Measurements from ENCODE around the gene SNAI1.

Gene SNAI1

GRCh38 chr20:49966861-49967260, 15.9 kb upstream of the SNAI1 start:
- DNase-seq = no peak
- no peaks in the 10 kb centered on the region for H3K27me3 ChIP-seq (replicated peaks; ENCODE audit: insufficient read depth, low read length)
- H4K20me1 ChIP-seq (ENCODE audit: insufficient read depth, low read length) = no peaks in the 10 kb centered on the region
- H3K9me2 ChIP-seq (replicated peaks; ENCODE audit: insufficient read depth, low read length) = no peaks in the 10 kb centered on the region
- peaks cover 18% of the 10 kb centered on the region; the same call in 1 of the 2 replicates for H3K4me1 ChIP-seq (ENCODE audit: low read length)
- H3K4me3 ChIP-seq (ENCODE audit: low read length) = no peak overlapping the region
- H3K4me2 ChIP-seq (ENCODE audit: low read depth, low read length) = no peak overlapping the region
- H3K9me3 ChIP-seq (replicated peaks; ENCODE audit: insufficient read depth, low read length) = no peaks in the 10 kb centered on the region
- H3F3A ChIP-seq (ENCODE audit: insufficient read depth, low read length) = peaks cover 14% of the 10 kb centered on the region; the same call in 1 of the 2 replicates
- TF ChIP-seq EZH2 (optimal IDR thresholded peaks at IDR 0.05; ENCODE audit: low read depth, low read length) = no peak
- TF ChIP-seq CTCF (IDR thresholded peaks at IDR 0.05; ENCODE audit: low read length) = no peak
- TF ChIP-seq EZH2phosphoT487 (IDR thresholded peaks at IDR 0.05; ENCODE audit: low read length) = no peak
- no peak overlapping the region for H3K9ac ChIP-seq (ENCODE audit: low read length)
- no peaks in the 10 kb centered on the region for H3K36me3 ChIP-seq (replicated peaks; ENCODE audit: insufficient read depth, low read length)
- no peak overlapping the region for H3K27ac ChIP-seq (ENCODE audit: low read length)
- H2AFZ ChIP-seq (ENCODE audit: low read length) = no peak overlapping the region
- no peaks in the 10 kb centered on the region for H3K79me2 ChIP-seq (ENCODE audit: low read length)

- TF ChIP-seq EZH2 (optimal IDR thresholded peaks at IDR 0.05; ENCODE audit: low read depth, low read length) (no peak), CTCF (IDR thresholded peaks at IDR 0.05; ENCODE audit: low read length) (no peak), EZH2phosphoT487 (IDR thresholded peaks at IDR 0.05; ENCODE audit: low read length) (no peak)
- DNase-seq = peak; percentile 48
- peak overlapping the region; percentile 18; the same call in 1 of the 2 replicates for H3K4me2 ChIP-seq (ENCODE audit: low read depth, low read length)
Measured at GRCh38 chr20:49969234-49969633, 13.5 kb upstream of the SNAI1 start.

GRCh38 chr20:49969946-49970345, 12.8 kb upstream of the SNAI1 start:
- peak overlapping the region; percentile 72; the same call in 1 of the 2 replicates for H3K27ac ChIP-seq (ENCODE audit: low read length)
- TF ChIP-seq CTCF (IDR thresholded peaks at IDR 0.05; ENCODE audit: low read length) (no peak), EZH2phosphoT487 (IDR thresholded peaks at IDR 0.05; ENCODE audit: low read length) (no peak), EZH2 (optimal IDR thresholded peaks at IDR 0.05; ENCODE audit: low read depth, low read length) (no peak)
- no peaks in the 10 kb centered on the region for H3K9me2 ChIP-seq (replicated peaks; ENCODE audit: insufficient read depth, low read length)

More at GRCh38 chr20:49969234-49969633, 13.5 kb upstream of the SNAI1 start:
- Histone ChIP-seq H3K9me2 (replicated peaks; ENCODE audit: insufficient read depth, low read length) (no peaks in the 10 kb centered on the region), H3K4me1 (ENCODE audit: low read length) (peaks cover 18% of the 10 kb centered on the region; the same call in 1 of the 2 replicates), H3K9ac (ENCODE audit: low read length) (peak overlapping the region; percentile 31; the same call in 1 of the 2 replicates), H3K27me3 (replicated peaks; ENCODE audit: insufficient read depth, low read length) (no peaks in the 10 kb centered on the region), H2AFZ (ENCODE audit: low read length) (no peak overlapping the region), H3K79me2 (ENCODE audit: low read length) (no peaks in the 10 kb centered on the region), H4K20me1 (ENCODE audit: insufficient read depth, low read length) (no peaks in the 10 kb centered on the region), H3K4me3 (ENCODE audit: low read length) (no peak overlapping the region), H3K9me3 (replicated peaks; ENCODE audit: insufficient read depth, low read length) (no peaks in the 10 kb centered on the region), H3F3A (ENCODE audit: insufficient read depth, low read length) (peaks cover 14% of the 10 kb centered on the region; the same call in 1 of the 2 replicates), H3K36me3 (replicated peaks; ENCODE audit: insufficient read depth, low read length) (no peaks in the 10 kb centered on the region), H3K27ac (ENCODE audit: low read length) (peak overlapping the region; percentile 72; the same call in 1 of the 2 replicates)

More at GRCh38 chr20:49969946-49970345, 12.8 kb upstream of the SNAI1 start:
- H3K4me1 ChIP-seq (ENCODE audit: low read length) = peaks cover 18% of the 10 kb centered on the region; the same call in 1 of the 2 replicates
- H4K20me1 ChIP-seq (ENCODE audit: insufficient read depth, low read length) = no peaks in the 10 kb centered on the region
- peak overlapping the region; percentile 31; the same call in 1 of the 2 replicates for H3K9ac ChIP-seq (ENCODE audit: low read length)
- no peaks in the 10 kb centered on the region for H3K79me2 ChIP-seq (ENCODE audit: low read length)
- no peak overlapping the region for H3K4me3 ChIP-seq (ENCODE audit: low read length)
- no peak overlapping the region for H2AFZ ChIP-seq (ENCODE audit: low read length)
- no peaks in the 10 kb centered on the region for H3K27me3 ChIP-seq (replicated peaks; ENCODE audit: insufficient read depth, low read length)
- peak overlapping the region; percentile 39; the same call in 1 of the 2 replicates for H3K4me2 ChIP-seq (ENCODE audit: low read depth, low read length)
- H3F3A ChIP-seq (ENCODE audit: insufficient read depth, low read length) = peaks cover 14% of the 10 kb centered on the region; the same call in 1 of the 2 replicates
- no peaks in the 10 kb centered on the region for H3K9me3 ChIP-seq (replicated peaks; ENCODE audit: insufficient read depth, low read length)
- DNase-seq = peak; percentile 76
- H3K36me3 ChIP-seq (replicated peaks; ENCODE audit: insufficient read depth, low read length) = no peaks in the 10 kb centered on the region
